Ascending aorta (tissue), 2 donors: ENCODE results near the gene STOM. TPM values are rescaled to one million over a fixed set of nuclear protein-coding genes. Genes with fewer than 3 reads are reported as not detected.
"Not testable (repeated sequence)": the region's sequence is repeated elsewhere in the genome, so short reads cannot be mapped to it uniquely, and the experiment has no call there.

ENCODE experiments used
- DNase-seq, 2 donors: peaks; one replicate each; pipeline ENCODE4 v3.0.0-alpha.2; 2019; ENCODE audit warnings: low spot score in 2 of 2
- H3K27ac ChIP-seq, 2 donors: fragments of 200-600 bp; sonication (generic); one replicate each; pipeline ENCODE4 v1.5.1; 2016 to 2017; ENCODE audit warnings: mild to moderate bottlenecking in 1 of 2
- H3K27me3 ChIP-seq: fragments of 200-600 bp; sonication (generic); one replicate; pipeline ENCODE4 v1.5.1; 2017
- H3K36me3 ChIP-seq, 2 donors: fragments of 200-600 bp; sonication (generic); one replicate each; pipeline ENCODE4 v1.5.1; 2016
- H3K4me1 ChIP-seq, 2 donors: fragments of 200-600 bp; sonication (generic); one replicate each; pipeline ENCODE4 v1.5.1; 2016 to 2017; ENCODE audit warnings: mild to moderate bottlenecking in 1 of 2
- H3K4me3 ChIP-seq, 2 donors: fragments of 200-600 bp; sonication (generic); one replicate each; pipeline ENCODE4 v1.5.1; 2016 to 2017; ENCODE audit warnings: mild to moderate bottlenecking in 1 of 2
- H3K9me3 ChIP-seq, 2 donors: fragments of 200-600 bp; sonication (generic); one replicate each; pipeline ENCODE4 v1.5.1; 2016
- intact Hi-C: fragments of 100-400 bp; cut with DNase I; formaldehyde crosslinking; loops from one replicate; pipeline ENCODE4 v1.15.1; 2023
- total RNA-seq: library from RNA; depleted of rRNA; stranded (reverse); fragments of >200 nt; gene quantifications from one replicate; pipeline ENCODE4 v1.1.0, GENCODE V29; 2016
- TF ChIP-seq, protein P1 (sequence below), 3 experiments: fragments of 200-600 bp in 2 of 3; fragments of 450-650 bp in 1 of 3; sonication (generic) in 2 of 3; IDR thresholded peaks; one replicate each; pipeline ENCODE4 v1.5.1; 2016 to 2019; ENCODE audit warnings: antibody characterized with exemption in 3 of 3, mild to moderate bottlenecking in 1 of 3, moderate library complexity in 1 of 3

The STOM gene
- total RNA-seq, 1 donor from 2014 or later: 306 TPM

GRCh38 chr9:121294866-121295661 is 75.0 kb downstream of the STOM start:
- Histone ChIP-seq H3K27me3 (no peaks in the 10 kb centered on the region), H3K27ac (peak overlapping the region; percentile 92 to 99), H3K4me3 (peak overlapping the region in 1 of 2 donors; percentile 5), H3K9me3 (no peaks in the 10 kb centered on the region), H3K36me3 (peaks cover 4 to 9% of the 10 kb centered on the region in 2 donors), H3K4me1 (peaks cover 36 to 83% of the 10 kb centered on the region in 2 donors)
- TF ChIP-seq, protein P1, sequence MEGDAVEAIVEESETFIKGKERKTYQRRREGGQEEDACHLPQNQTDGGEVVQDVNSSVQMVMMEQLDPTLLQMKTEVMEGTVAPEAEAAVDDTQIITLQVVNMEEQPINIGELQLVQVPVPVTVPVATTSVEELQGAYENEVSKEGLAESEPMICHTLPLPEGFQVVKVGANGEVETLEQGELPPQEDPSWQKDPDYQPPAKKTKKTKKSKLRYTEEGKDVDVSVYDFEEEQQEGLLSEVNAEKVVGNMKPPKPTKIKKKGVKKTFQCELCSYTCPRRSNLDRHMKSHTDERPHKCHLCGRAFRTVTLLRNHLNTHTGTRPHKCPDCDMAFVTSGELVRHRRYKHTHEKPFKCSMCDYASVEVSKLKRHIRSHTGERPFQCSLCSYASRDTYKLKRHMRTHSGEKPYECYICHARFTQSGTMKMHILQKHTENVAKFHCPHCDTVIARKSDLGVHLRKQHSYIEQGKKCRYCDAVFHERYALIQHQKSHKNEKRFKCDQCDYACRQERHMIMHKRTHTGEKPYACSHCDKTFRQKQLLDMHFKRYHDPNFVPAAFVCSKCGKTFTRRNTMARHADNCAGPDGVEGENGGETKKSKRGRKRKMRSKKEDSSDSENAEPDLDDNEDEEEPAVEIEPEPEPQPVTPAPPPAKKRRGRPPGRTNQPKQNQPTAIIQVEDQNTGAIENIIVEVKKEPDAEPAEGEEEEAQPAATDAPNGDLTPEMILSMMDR (IDR thresholded peaks at IDR 0.05): no peak
- intact Hi-C loops: no loop called here
- DNase-seq: peak in 1 of 2 donors; percentile 79

DNA sequence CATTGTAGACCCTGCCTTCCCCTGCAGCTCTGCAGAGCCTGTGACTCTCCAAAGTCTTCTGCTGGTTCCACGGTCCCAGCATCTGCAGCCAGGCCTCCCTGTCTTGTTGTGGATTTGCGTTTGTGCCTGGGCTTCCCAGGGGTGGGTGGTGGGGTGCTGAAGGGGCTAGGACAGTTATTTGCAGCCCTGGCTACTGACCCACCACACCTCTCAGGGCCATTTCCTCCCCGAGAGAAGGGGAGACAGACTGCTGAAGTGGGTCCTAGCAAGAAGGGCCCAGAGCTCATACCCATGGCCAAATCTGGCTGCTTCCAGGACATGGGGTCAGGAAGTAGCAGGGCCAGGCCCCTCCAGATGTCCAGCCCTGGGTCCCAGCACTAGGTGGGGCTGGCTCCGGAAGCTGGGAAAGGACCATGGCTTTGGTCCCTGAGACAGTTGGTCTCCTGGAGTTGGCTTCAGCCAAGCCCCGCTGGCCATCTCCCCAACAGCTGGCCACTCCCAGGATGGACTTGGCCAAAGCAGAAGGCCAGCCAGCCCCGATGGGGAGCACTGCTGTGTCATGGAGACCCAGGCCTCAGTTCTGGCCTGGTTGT is 75.8 kb downstream of the STOM start:
- Histone ChIP-seq H3K27me3 (no peaks in the 10 kb centered on the region), H3K4me3 (peak overlapping the region; percentile 2 to 20), H3K4me1 (peaks cover 40 to 91% of the 10 kb centered on the region in 2 donors), H3K36me3 (peaks cover 4 to 9% of the 10 kb centered on the region in 2 donors), H3K27ac (peak overlapping the region; percentile 92 to 99), H3K9me3 (no peaks in the 10 kb centered on the region)
- DNase-seq: no peak
- intact Hi-C loops: no loop called here
- TF ChIP-seq, protein P1 (IDR thresholded peaks at IDR 0.05): no peak

- Histone ChIP-seq H3K27ac (peak overlapping the region; percentile 92 to 99), H3K4me1 (peaks cover 47 to 91% of the 10 kb centered on the region in 2 donors)
- no peak for DNase-seq
These were observed 77.2 kb downstream of the STOM start for GRCh38 chr9:121292801-121293241.

GRCh38 chr9:121292051-121292450 is 78.0 kb downstream of the STOM start:
- DNase-seq: no peak
- H3K9me3 ChIP-seq: no peaks in the 10 kb centered on the region
- H3K4me1 ChIP-seq: peaks cover 49 to 90% of the 10 kb centered on the region in 2 donors
- intact Hi-C loops: no loop called here
- H3K36me3 ChIP-seq: peaks cover 12 to 20% of the 10 kb centered on the region in 2 donors
- no peak overlapping the region for H3K4me3 ChIP-seq
- TF ChIP-seq, protein P1 (IDR thresholded peaks at IDR 0.05): no peak
- no peaks in the 10 kb centered on the region for H3K27me3 ChIP-seq
- H3K27ac ChIP-seq: peak overlapping the region; percentile 92 to 99

More at GRCh38 chr9:121292801-121293241, 77.2 kb downstream of the STOM start:
- peaks cover 11 to 19% of the 10 kb centered on the region in 2 donors for H3K36me3 ChIP-seq
- H3K4me3 ChIP-seq: no peak overlapping the region
- intact Hi-C loops: no loop called here
- H3K27me3 ChIP-seq: no peaks in the 10 kb centered on the region
- TF ChIP-seq, protein P1 (IDR thresholded peaks at IDR 0.05): no peak
- no peaks in the 10 kb centered on the region for H3K9me3 ChIP-seq

DNA sequence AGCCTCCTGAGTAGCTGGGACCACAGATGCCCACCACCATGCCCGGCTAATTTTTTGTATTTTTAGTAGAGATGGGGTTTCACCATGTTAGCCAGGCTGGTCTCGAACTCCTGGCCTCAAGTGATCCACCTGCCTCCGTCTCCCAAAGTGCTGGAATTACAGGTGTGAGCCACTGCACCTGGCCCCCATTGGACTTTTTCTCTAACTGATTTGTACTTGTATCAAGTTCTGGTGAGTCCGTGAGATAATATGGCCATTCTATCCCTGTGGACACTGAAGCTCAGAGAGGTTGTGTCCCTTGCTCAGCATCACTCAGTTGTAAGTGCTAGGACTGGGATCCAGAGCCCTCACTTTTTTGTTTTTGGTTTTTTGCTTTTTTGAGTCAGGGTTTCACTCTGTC is 78.5 kb downstream of the STOM start:
- H3K9me3 ChIP-seq, DNase-seq, H3K4me3 ChIP-seq, H3K27me3 ChIP-seq, intact Hi-C loops: not testable (repeated sequence)
- Histone ChIP-seq H3K36me3 (peaks cover 12 to 19% of the 10 kb centered on the region in 2 donors), H3K4me1 (peaks cover 49 to 89% of the 10 kb centered on the region in 2 donors), H3K27ac (peak overlapping the region; percentile 92 to 99)
